Activated T-cell treated with anti-CD3 and anti-CD28 coated beads for 1 hour (primary cell): ENCODE results near the gene MYL3.

Source experiments
- DNase-seq: peaks from one replicate; pipeline ENCODE4 v3.0.0-alpha.2; 2020; ENCODE audit warnings: low read depth

Gene MYL3

DNA sequence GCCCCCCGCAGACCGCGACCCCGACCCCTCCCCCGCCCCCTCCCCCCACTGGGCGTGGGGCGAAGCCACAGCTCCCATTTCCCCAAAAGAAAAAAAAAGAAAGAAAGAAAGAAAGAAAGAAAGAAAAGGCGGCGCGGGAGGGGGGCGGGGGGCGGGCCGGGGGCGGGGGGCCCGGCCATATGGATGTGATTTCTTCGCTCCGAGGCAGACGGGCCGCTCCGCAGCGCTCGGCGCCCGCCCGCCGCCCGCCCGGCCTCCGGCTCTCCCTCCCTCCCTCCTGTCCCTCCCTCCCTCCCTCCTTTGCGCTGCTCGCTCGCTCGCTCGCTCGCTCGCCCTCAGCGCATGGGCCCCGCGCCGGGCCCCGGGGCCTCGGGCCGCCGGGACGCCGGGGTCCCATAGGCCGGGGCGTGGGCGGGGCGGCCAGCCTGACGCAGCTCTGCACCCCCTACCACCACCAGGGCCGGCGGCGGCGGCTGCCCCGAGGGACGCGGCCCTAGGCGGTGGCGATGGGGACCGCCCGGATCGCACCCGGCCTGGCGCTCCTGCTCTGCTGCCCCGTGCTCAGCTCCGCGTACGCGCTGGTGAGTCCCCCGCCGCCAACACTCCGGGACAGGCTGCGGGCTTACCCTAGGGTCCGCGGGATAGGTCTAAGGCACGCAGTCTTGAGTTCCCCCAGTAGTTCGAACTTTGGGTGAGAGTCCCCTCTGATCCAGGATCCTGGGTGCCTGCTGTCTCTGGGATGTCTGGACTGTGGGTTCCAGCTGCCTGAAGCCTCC is 20.0 kb upstream of the MYL3 start:
- no peak for DNase-seq

DNA sequence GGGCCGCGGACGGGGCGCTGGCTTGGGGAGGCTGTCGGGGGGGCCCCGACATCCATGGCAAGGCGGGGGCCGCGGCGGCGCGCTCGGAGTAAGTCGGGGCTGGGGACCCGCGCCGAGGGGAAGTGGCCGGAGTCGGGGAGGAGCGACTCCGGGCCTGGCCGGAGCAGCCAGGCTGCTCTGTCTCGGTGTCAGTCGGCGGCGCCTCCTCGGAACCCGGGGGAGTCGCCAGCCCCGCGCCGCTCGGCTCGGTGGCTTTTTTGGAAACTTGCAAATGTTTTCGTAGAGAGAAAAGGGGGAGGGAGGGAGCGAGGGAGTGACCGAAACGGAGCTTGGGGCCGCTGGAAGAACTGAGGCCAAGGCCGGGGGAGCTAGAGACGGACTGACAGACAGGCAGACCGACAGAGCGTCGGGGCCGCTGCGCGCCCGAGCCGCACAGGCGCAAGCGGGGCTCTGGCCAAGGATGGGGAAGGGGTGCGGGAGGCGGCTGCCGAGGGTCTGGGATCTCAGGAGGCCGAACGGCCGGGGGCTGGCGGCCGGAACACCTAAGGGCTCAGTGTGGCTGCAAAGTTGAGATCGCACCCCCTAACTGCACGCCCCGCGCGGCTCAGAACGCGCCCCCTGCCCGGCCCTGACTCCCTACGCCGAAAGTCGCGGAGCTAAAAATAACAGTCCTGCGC is 19.3 kb upstream of the MYL3 start:
- DNase-seq, result no peak

GRCh38 chr3:46881596-46882376 is 18.5 kb upstream of the MYL3 start:
- no peak for DNase-seq

DNA sequence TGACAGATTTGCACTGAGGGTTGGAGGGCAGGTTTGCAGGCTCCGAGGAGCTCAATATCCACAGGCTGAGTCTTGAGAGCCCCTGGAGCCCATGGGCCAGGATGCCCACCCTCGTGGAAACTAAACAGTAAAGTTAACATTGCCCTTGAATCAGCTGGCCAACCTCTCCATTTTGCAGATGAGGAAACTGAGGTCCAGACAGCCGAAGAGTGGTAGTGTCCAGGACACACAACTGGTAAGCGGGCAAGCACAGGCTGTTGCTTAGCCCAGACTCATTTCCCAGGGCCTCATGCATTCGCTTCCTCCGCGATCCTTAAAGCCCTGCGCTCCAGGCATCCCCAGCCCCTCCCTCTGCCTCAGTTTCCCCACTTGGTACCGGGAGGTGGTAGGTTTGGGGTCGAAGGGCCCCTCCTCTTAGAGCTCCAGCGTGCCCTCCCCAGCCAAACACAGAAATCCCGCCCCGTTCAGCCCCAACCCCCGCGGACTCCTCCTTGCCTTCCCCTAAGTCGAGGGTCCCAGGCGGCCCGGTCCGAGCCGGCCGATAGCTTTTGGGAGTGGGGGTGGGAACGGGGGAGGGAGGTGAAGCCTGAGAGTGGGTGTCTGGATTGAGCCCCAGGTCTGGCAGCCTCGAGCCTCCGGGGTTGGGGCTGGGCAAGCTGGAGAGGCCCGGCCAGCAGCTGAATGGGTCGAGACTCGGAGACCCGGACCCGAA is 17.8 kb upstream of the MYL3 start:
- DNase-seq, result no peak

DNA sequence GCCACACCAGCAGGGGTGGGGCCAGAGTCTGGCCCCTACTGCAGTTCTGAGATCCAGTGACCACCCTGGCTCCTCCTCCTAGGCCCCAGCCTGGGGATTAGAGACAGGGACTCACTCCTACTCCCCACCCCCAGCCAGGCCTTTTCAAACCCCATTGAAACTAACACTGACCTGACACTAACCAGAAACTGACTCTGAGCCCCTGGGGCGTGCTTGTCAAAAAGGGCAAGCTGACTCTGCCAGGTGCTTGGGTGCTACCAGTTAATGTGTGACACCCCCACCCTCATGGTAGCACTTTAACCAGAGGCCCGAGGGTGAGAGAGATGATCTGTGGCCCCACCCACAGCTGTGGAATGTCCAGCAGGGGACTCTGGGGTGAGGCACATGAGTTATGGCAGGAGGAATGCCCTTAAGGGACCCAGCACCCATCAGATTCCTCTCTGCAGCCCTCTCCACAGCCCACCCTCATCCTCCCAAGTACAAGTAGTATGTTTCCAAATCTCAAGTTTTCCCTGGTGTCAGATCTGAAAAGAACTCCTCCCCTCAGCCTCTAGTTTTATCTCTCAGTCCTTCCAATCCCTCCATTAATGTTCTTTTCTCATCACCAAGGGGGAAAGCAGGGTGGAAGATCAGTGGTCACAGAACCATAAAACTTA is 15.7 kb upstream of the MYL3 start:
- no peak for DNase-seq

DNA sequence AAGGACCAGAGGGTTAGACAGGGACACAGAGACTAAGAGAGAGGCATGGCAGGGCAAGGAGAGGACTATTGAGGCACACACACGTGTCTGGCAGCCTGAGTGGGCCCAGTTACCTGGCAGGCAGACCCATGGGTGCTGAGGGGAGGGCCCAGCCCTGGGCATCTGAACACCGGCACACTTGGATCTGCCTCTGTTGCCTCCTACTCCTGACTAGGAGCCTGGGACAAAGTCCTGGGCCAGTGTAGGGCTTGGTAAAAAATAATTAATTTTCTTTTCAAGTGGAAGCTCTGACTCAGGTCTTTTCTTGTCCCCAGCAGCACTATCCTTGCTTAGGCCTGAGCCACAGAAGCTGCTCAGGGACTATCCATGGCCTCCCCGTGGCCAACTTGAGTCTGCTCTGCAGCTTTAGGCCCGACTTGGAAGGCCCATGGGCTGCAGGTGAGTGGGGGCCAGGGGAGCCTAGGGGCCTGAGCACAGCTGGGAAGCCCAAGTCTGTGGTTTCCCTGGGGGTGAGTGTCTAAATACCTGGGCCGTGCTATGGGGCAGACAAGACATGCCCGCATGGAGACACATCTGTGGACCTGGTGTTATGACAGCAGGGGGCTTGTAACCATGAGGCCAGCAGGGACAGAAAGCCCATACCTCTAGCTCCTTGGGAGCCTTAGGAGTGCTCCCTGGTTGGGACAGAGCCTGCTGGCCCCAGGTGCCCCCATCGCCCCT is 14.3 kb upstream of the MYL3 start, which contains the start of gene PTH1R:
PTH1R (plus strand) TSS at position 316 of the 720 bp plus-strand sequence. CDS start 5,839 bp downstream, outside the sequence.
- DNase-seq, result no peak

GRCh38 chr3:46876313-46877300 is 13.4 kb upstream of the MYL3 start:
- no peak for DNase-seq

GRCh38 chr3:46875560-46875959 is 12.3 kb upstream of the MYL3 start:
- DNase-seq, result no peak

GRCh38 chr3:46874430-46874829 is 11.2 kb upstream of the MYL3 start:
- DNase-seq, result no peak

GRCh38 chr3:46873521-46873920 is 10.3 kb upstream of the MYL3 start:
- DNase-seq, result no peak

GRCh38 chr3:46871222-46871621 is 8.0 kb upstream of the MYL3 start:
- no peak for DNase-seq

DNA sequence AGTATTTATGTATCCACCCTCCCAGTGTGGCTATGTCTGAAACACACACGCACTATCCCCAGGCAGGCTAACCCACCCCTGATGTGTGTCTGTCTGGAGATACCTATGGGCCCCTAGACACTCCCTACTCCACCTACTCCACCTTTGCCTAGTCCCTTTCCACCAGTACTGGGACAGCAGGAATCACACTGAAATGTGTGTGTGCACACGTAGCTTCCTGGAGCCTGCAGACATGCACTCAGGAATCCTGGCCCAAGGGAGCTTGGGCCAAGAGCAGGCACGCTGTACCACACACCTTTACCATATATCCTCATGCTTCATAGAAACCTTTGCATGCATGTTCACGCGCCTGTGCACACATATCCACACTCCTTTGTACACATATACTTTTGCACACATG is 7.4 kb upstream of the MYL3 start:
- no peak for DNase-seq

DNA sequence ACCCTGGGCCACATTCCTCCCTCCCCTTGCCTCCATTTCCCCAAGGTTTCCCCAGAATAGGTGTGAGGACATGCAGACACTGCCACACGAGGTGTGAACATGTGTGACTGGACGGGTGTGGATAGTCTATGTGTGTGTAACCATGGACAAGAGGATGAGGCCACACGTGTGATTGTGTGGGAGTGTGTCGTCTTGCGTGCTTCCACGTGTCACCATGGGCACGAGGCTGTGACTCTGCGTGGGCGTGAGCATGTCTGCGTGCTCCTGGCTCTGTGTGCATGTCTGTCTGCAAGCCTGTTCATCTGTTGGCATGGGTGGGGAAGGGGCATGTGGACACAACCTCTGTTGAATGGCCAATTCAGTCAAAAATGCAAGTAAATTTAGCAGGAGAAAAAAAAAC is 6.2 kb upstream of the MYL3 start:
- DNase-seq, result no peak

- no peak for DNase-seq
Measured at GRCh38 chr3:46868948-46869347, 5.7 kb upstream of the MYL3 start.

DNA sequence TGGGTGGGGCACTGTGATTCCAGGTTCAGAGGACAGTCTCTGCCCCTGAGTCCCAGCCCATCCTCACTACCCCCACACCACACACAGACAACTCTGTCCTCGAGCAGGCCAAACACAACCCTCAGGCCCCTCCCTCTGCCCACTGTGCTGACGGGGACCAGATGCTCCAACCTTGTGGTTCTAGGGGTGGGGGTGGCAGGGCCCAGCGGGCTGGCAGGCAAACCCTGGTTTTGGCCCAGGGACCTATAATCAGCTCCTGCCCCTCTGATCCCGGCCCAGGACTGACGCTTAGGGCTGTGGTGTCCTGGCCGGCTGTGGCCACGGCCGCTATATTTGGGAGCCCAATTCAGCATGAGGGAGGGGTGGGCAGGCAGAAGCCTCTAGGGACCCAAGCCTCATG is 5.0 kb upstream of the MYL3 start:
- DNase-seq, result no peak

DNA sequence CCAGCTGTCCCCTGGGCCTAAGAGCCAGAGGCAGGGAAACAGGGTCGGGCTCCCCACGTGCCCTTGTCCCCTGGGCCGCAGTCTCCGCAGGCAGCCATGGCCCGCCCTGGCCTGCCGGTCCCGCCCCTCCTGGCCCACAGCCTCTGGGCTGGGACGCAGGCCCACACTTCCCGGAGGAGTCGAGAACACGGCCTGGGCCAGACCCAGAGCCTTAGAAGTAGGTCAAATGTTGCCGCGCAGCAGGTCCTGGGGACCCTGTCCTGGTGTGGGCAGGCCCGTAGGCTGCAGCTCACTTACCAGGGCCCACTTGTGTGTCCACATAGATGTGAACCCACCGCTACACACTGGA is 4.3 kb upstream of the MYL3 start:
- DNase-seq, result no peak

GRCh38 chr3:46866720-46867549 is 3.7 kb upstream of the MYL3 start:
- DNase-seq, result peak; percentile 91

DNA sequence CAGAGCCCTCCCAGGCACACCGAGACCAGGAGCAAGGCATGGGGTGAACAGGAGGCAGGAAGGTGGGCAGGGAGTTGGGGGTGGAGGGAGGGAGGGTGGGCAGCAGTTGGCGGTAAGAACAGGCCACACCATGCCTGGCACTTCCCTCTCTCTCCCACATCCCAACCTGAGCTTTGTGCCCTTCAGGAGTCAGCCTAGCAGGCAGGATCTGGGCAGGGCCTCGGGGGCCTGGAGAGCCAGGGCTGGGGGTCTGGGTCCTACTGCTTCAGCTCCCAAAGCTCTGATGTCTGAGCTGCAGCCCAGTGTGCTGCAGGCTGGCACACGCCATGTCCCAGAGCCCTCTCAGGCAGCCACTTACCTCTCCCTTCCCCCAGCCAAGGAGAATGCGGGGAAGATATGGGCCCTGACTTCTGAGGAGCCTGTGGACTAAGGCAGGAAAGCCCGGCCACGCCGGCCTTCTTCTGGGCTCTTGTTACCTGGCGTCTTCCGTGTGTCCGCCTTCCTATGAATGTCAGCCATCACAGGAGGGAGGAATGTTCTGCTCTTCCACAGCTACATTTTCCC is 2.9 kb upstream of the MYL3 start:
- DNase-seq, result no peak

DNA sequence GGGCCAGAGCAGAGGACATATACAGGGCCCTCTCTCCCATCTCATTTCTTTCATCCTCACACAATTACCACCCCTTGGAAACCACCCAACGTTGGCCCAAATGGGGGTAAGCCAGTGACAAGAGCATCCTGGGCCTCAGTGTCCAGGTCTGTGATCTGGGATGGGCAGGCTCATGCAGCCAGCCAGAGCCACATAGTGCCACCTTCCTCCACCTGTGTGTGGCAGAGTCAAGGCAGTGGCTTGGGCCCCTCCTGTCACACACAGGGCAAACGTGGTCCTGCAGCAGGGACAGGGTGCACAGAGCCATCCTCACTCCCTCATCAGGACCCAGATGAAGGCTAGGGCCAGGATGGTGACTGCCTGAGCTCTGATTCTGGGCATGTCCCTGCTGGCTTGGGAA is 2.3 kb upstream of the MYL3 start:
- no peak for DNase-seq
